HEK293 (cell line): ENCODE results near the gene KRTDAP.

ENCODE experiments used
- HOXA7 ChIP-seq: sonication (generic); formaldehyde crosslinking; IDR thresholded peaks from 2 replicates; pipeline ENCODE4 v1.8.1; 2022; ENCODE audit warnings: missing genetic modification reagents, borderline replicate concordance
- KLF10 ChIP-seq: fragments of 450-650 bp; IDR thresholded peaks from 2 replicates; pipeline ENCODE4 v1.5.1; 2018; ENCODE audit warnings: missing biosample characterization, mild to moderate bottlenecking, missing genetic modification characterization
- OSR2 ChIP-seq: fragments of 450-650 bp; formaldehyde crosslinking; IDR thresholded peaks from 2 replicates; pipeline ENCODE4 v1.5.1; 2016; ENCODE audit warnings: missing biosample characterization, missing genetic modification characterization
- REPIN1 ChIP-seq: fragments of 450-650 bp; formaldehyde crosslinking; IDR thresholded peaks from 2 replicates; pipeline ENCODE4 v1.5.1; 2017; ENCODE audit warnings: missing biosample characterization, missing genetic modification characterization, low read depth
- YY1 ChIP-seq: fragments of 450-650 bp; formaldehyde crosslinking; IDR thresholded peaks from 2 replicates; pipeline ENCODE4 v1.5.1; 2018; ENCODE audit warnings: missing biosample characterization, missing genetic modification characterization
- ZBTB21 ChIP-seq: fragments of 450-650 bp; formaldehyde crosslinking; IDR thresholded peaks from 2 replicates; pipeline ENCODE4 v1.5.1; 2017; ENCODE audit warnings: missing biosample characterization, missing genetic modification characterization
- ZBTB7A ChIP-seq: fragments of 450-650 bp; formaldehyde crosslinking; IDR thresholded peaks from 2 replicates; pipeline ENCODE4 v1.5.1; 2016; ENCODE audit warnings: low read depth, missing biosample characterization, missing genetic modification characterization
- ZNF175 ChIP-seq: fragments of 450-650 bp; formaldehyde crosslinking; IDR thresholded peaks from 2 replicates; pipeline ENCODE4 v1.5.1; 2016; ENCODE audit warnings: missing biosample characterization, missing genetic modification characterization
- ZNF266 ChIP-seq: fragments of 450-650 bp; formaldehyde crosslinking; IDR thresholded peaks from 2 replicates; pipeline ENCODE4 v1.5.1; 2016; ENCODE audit warnings: missing biosample characterization, missing genetic modification characterization, low read depth
- ZNF302 ChIP-seq: fragments of 450-650 bp; formaldehyde crosslinking; IDR thresholded peaks from 2 replicates; pipeline ENCODE4 v1.5.1; 2016; ENCODE audit warnings: missing biosample characterization, missing genetic modification characterization, low read depth
- ZNF571 ChIP-seq: fragments of 450-650 bp; formaldehyde crosslinking; IDR thresholded peaks from 2 replicates; pipeline ENCODE4 v1.5.0; 2017; ENCODE audit warnings: missing biosample characterization, missing genetic modification characterization
- TF ChIP-seq, protein P1 (sequence below): fragments of 450-650 bp; formaldehyde crosslinking; IDR thresholded peaks from 2 replicates; pipeline ENCODE4 v1.5.1; 2017; ENCODE audit warnings: missing biosample characterization, missing genetic modification characterization
- TF ChIP-seq, protein P2 (sequence below): fragments of 450-650 bp; formaldehyde crosslinking; IDR thresholded peaks from 2 replicates; pipeline ENCODE4 v1.5.1; 2016; ENCODE audit warnings: missing biosample characterization, missing genetic modification characterization
- TF ChIP-seq, protein P3 (sequence below): fragments of 450-650 bp; formaldehyde crosslinking; IDR thresholded peaks from 2 replicates; pipeline ENCODE4 v1.5.1; 2016; ENCODE audit warnings: missing biosample characterization, missing genetic modification characterization, borderline replicate concordance

DNA sequence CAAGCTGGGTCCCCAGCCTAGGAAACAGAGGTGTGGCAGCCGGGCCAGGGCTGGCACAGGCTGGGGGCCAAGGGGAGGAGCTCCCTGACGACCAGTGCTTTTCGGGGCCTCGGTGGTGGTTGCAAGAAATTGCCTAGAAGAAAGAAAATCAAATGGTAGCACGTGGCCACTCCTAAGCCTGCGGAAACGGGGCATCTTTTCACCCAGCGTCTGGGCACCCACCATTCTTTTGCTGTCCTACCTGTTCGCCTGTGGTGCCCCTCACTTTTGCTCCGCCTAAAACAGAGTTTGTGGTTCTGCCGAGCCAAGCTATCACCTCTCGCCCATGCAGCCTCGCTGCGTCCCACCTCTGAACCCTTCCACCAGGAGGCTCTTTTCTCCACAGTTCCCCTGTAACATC is 7.1 kb upstream of the KRTDAP start:
- no peak for TF ChIP-seq ZNF302
- TF ChIP-seq KLF10: no peak
- no peak for TF ChIP-seq ZNF571 (tag by site-specific recombination)
- TF ChIP-seq, protein P1, sequence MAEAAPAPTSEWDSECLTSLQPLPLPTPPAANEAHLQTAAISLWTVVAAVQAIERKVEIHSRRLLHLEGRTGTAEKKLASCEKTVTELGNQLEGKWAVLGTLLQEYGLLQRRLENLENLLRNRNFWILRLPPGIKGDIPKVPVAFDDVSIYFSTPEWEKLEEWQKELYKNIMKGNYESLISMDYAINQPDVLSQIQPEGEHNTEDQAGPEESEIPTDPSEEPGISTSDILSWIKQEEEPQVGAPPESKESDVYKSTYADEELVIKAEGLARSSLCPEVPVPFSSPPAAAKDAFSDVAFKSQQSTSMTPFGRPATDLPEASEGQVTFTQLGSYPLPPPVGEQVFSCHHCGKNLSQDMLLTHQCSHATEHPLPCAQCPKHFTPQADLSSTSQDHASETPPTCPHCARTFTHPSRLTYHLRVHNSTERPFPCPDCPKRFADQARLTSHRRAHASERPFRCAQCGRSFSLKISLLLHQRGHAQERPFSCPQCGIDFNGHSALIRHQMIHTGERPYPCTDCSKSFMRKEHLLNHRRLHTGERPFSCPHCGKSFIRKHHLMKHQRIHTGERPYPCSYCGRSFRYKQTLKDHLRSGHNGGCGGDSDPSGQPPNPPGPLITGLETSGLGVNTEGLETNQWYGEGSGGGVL: no peak
- TF ChIP-seq, protein P2, sequence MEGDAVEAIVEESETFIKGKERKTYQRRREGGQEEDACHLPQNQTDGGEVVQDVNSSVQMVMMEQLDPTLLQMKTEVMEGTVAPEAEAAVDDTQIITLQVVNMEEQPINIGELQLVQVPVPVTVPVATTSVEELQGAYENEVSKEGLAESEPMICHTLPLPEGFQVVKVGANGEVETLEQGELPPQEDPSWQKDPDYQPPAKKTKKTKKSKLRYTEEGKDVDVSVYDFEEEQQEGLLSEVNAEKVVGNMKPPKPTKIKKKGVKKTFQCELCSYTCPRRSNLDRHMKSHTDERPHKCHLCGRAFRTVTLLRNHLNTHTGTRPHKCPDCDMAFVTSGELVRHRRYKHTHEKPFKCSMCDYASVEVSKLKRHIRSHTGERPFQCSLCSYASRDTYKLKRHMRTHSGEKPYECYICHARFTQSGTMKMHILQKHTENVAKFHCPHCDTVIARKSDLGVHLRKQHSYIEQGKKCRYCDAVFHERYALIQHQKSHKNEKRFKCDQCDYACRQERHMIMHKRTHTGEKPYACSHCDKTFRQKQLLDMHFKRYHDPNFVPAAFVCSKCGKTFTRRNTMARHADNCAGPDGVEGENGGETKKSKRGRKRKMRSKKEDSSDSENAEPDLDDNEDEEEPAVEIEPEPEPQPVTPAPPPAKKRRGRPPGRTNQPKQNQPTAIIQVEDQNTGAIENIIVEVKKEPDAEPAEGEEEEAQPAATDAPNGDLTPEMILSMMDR: no peak
- TF ChIP-seq ZBTB21 (tag by site-specific recombination): no peak
- TF ChIP-seq OSR2 (tag by site-specific recombination): no peak
- TF ChIP-seq REPIN1 (tag by site-specific recombination): no peak
- TF ChIP-seq HOXA7 (CRISPR knock-in tag): no peak
- TF ChIP-seq, protein P3, sequence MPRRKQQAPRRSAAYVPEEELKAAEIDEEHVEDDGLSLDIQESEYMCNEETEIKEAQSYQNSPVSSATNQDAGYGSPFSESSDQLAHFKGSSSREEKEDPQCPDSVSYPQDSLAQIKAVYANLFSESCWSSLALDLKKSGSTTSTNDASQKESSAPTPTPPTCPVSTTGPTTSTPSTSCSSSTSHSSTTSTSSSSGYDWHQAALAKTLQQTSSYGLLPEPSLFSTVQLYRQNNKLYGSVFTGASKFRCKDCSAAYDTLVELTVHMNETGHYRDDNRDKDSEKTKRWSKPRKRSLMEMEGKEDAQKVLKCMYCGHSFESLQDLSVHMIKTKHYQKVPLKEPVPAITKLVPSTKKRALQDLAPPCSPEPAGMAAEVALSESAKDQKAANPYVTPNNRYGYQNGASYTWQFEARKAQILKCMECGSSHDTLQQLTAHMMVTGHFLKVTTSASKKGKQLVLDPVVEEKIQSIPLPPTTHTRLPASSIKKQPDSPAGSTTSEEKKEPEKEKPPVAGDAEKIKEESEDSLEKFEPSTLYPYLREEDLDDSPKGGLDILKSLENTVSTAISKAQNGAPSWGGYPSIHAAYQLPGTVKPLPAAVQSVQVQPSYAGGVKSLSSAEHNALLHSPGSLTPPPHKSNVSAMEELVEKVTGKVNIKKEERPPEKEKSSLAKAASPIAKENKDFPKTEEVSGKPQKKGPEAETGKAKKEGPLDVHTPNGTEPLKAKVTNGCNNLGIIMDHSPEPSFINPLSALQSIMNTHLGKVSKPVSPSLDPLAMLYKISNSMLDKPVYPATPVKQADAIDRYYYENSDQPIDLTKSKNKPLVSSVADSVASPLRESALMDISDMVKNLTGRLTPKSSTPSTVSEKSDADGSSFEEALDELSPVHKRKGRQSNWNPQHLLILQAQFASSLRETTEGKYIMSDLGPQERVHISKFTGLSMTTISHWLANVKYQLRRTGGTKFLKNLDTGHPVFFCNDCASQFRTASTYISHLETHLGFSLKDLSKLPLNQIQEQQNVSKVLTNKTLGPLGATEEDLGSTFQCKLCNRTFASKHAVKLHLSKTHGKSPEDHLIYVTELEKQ: no peak
- no peak for TF ChIP-seq ZNF266 (tag by site-specific recombination)
- no peak for TF ChIP-seq ZNF175 (tag by site-specific recombination)
- no peak for TF ChIP-seq YY1 (tag by site-specific recombination)
- no peak for TF ChIP-seq ZBTB7A (tag by site-specific recombination)
